NCI-H1436 treated with DMSO at 0.1 percent for 48 hours (cell line): ENCODE measurements around the gene USP3.

Source experiments
- DNase-seq: peaks from one replicate; lab custom pipeline; 2025; lab: John Stamatoyannopoulos, UW

The USP3 gene

GRCh38 chr15:63497642-63498467, 6.5 kb upstream of the USP3 start:
- DNase-seq: no peak

GRCh38 chr15:63499175-63499549, 5.2 kb upstream of the USP3 start:
- DNase-seq: no peak

DNA sequence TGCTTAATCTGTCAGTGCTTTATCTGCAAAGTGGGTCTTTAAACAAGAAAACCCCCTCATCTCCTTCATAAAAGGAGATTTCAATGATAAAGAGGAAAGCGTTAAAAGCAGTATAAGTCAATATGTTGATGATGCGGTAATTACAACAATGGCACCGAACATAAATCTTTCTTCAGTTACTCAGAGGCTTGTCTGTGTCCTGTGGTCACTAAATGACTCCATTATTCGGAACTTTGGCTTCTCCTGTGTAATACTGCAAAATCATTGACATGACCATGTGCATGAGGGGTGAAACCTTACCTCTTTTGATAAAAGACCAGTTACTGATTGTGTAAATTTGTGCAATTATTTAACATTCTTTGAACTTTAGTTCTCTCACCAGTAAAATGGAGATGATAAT, 4.8 kb upstream of the USP3 start:
- no peak for DNase-seq

DNA sequence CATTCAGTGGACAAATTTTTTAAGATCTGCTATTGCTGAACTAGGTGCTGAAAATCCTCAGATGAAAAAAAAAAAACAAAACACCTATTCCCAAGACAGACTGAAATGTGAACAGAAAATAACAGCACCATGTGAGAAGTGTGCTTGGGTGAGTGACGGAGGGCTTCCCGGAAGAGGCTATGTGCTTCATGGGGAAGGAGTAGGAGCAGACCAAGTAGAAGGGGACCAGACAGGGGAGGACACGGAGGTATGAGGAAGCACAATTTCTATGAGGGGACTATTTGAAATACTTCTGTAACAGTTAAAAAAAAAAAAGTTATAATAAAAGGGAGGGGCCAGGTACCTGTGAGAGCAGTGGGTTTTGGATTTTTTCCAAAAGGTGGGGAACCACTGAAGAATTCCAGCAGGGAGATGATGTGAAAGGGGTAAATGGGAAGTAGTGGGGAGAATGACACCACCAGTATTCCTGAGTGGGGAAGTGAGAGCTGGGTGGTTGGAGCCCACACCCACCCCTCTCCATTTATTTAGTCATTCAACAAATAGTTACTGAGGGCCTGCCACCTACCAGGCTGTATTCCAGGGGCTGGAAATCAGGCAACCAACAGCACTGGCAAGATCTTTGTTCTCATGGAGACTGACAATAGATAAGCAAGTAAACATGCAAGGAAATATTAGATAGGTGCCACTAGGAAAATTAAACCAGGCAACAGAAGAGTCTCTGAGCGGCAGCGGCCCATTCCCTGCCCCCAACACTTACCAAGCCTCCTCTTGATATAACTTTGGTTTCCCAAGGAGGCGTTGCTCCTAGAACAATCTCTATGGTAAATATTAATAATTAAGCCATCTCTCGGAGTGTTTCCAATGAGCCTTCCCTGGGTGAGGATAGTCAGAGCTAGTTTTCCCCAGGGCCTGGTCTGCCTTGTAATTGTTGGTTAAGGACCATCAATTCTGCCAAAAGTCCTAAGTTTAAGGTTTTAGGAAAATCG, 3.8 kb upstream of the USP3 start:
- no peak for DNase-seq

- no peak for DNase-seq
Measured at GRCh38 chr15:63501256-63502089, 2.9 kb upstream of the USP3 start.

GRCh38 chr15:63502137-63502766, 2.1 kb upstream of the USP3 start:
- no peak for DNase-seq

DNA sequence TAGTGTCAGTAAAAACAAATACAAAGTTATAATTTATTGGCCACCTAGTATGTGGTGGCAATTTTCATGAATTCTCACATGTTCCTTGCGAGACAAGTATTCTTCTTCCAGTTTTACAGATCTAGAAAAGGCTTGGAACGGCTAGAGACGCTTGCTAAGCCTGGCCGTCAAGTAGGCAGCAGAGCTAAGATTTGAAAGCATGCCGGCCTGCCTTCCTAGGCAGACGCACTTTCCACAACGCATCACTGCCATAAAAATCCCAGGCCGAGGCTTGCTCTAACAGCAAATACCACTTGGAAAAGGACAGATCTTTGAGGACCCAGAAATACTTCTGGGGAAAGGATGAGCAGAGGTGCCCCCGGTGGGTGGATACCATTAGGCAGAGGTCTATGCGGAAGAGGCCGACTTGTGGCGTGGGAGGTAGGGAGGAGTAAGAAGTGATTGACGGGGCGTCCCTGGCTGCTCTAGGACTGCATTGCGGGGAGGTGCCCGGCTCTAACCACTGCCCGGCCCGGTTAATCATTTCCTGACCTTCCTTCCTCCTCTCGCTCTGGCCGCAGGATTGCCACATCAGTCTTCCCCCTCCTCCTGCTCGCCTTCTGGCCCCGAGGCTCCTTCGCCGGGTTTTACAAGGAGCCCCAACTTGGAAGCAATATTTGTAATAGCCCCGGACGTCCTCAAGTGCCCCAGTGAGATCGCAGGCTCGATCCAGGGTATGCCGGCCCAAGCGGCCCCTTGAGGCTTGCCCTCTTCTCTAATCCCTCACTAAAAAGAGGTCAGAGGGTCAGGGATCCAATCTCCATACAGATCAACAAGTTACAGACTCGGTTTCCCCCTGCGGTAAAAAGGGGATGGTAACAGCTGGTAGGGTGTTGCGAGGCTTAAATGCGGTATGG, 1.3 kb upstream of the USP3 start:
- no peak for DNase-seq

DNA sequence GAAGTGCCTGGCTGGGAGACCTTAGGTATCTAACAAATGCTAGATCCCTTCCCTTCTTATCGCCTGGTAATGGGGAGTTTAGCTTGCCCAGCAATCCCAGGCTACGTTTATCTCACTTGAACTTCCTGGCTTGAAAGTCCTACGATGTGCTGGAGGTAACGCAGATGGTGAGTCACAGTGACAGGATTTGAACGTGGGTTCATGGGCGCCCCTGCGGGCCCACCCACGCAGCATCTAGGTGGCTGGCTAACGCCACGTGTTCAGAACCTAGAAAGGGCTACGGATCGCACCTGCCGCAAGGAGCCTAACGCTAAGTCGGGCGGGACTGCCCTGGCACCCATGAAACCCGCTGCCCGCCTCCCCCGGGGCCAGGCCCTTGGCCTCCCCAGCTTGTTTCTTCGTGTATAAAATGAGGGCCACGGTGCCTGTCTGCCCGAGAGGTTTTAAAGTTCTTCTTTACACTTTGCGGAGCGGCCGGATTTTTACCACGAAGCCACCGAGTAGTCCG, 600 bp upstream of the USP3 start:
- no peak for DNase-seq

DNA sequence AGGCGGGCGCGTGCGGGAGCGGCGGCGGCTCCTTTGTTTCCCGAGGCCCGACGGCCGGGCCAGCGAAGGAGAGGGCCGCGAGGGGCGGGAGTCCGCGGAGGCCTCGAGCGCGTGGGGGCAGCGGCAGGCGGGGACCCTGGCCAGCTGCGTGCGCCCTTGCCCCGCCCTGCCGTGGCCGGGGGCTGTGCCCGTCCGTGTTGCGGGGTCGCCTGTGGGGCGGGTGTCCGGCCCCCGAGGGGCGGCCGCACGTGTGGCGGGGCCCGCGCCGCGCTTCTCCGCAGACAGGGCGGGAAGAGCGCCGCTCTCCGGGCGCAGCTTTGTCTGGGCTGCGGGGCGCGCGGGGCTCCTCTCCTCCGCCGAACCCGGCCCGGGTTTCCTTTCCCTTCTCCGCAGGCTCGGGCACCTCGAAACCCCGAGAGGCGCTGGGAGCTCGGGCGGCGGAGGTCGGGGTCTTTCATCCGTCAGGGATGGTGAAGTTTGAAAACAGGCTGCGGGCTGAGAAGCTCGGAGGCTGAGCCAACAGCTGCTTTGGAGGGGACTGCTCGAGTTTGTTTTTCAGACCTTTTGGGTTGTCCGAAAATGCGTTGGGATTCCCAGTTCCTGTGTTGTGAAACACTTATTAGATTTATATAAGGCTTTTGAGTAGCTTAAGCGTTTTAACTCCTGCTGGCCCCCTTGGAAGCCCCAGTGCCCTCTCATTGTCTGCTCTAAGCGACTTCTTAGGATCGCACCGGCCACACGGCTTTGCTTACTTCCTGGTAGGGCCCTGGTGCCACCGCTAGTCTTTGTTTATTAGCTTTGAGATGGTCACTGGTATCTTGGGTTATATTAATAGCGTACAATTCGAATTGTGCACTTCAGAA, 817 bp downstream of the USP3 start:
- no peak for DNase-seq

- no peak for DNase-seq
Measured at GRCh38 chr15:63505842-63506222, 1.4 kb downstream of the USP3 start.

DNA sequence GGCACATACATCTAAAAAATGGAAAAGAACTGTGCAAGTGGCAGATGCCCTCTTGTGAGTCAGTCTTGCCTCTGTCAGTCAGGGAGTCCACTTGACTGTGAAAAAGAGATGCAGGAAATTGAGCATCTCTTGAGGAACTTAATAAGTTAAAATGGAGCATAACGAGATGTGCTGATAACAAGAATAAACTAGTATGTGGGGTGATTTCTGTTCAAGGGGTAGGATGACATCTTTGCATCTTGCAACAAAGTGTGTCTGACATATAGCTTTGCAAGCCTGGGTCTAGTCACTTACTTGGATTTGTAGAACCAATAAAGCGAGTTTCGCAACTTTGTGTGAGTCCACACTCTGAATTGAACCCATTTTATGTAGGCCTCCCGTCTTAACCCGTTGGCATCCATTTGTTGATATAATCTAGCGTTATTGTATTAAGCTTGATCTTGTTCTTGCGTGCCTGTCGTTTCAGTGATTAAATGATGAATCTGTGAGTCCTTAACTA, 2.2 kb downstream of the USP3 start:
- DNase-seq: no peak

- DNase-seq: no peak
Measured at GRCh38 chr15:63507878-63508818, 3.8 kb downstream of the USP3 start.

GRCh38 chr15:63509056-63509954, 4.9 kb downstream of the USP3 start:
- no peak for DNase-seq

DNA sequence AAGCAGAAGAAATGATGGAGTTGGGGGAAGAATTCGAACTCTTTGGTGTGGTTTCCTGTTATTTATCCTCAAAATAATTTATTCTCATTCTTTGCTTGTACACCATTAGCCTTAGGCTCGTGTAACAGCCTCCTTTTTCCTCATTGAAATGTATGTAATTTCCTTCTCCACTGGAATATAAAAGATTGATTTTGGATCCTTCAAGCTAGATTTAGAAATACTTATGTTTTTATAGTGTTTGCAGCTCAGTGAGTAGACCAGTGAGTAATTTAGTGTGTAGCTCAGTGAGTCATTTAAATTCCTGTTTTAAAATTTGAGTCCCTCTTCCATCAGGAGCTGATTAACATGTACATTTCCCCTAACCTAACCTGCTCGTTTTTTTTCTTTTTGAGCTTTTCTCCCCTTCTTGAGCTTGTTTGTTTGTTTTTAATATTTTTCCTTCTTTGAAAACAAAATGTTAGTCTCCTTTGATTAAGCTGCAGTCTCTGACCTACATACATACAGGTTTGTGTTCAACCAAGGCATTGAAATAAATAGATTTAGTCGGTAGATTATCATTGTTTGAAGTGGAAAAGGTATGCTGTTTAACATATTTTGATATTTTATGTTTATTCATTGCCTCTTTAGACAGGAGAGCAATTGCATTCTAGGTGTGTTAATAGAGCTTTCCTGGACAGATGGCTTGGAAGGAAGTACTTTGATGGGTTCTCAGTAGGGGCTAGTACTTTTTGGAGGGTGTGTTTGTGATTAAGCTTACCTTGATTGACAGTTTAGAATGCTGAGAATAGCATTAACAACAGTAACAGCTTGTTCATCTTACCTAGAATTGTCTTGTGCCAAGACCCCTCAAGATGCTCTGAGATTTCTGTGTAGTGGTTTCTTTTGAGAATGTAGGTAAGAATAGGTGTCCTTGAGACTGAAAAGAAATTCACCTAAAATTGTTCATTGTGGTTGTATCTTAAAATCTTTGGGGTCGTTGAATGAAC, 5.9 kb downstream of the USP3 start:
- no peak for DNase-seq

GRCh38 chr15:63512148-63512547, 7.8 kb downstream of the USP3 start:
- no peak for DNase-seq

- DNase-seq: no peak
Measured at GRCh38 chr15:63513271-63513670, 8.9 kb downstream of the USP3 start.
